NCI-H345 (cell line): ENCODE measurements around the gene TOB2.

ENCODE experiments used
- DNase-seq: peaks from one replicate; lab custom pipeline; 2025; lab: John Stamatoyannopoulos, UW

Gene TOB2, protein sequence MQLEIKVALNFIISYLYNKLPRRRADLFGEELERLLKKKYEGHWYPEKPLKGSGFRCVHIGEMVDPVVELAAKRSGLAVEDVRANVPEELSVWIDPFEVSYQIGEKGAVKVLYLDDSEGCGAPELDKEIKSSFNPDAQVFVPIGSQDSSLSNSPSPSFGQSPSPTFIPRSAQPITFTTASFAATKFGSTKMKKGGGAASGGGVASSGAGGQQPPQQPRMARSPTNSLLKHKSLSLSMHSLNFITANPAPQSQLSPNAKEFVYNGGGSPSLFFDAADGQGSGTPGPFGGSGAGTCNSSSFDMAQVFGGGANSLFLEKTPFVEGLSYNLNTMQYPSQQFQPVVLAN

DNA sequence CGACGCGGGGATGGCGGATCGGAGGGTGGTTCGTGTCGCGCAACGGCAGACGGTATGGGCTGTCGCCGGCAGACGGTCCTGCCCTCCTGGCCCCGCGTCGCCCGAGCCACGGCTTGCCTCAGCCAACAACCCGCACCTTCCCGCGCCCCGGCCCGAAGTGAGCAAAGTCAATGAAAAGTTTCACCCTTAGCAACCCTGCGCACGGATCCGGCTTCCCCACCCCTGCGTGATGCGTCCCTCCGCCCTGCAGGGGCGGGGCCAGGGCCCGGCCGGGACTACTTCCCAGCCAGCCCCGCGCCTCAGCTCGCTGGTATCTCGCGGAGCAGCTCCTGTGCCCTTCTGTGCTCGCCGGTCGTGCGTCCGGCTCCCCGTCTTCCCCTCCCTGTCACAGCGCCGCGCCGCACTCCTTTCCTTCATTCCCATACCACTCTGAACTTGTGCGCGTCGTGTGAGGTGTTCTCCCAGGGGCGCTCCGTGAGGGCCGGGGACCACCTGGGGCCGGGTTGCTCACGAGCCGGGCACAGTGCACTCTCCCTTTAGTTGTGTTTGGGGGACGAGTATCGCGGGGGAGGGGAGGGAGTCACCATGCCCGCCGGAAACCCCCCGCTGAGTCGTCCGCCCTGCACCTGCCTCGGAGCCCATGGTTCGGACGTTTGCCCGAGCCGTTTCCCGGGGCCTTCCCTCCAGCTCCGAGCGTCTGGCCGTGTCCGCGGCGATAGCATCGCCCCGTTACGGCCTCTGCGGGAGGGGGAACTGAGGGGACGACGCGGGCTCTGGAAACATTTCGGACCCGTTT is at the start of gene TOB2:
Gene TOB2 (minus strand): TSS at position 163 of the 796 bp plus-strand sequence. CDS start 9,456 bp downstream, outside the sequence.
- peak; percentile 93 for DNase-seq

DNA sequence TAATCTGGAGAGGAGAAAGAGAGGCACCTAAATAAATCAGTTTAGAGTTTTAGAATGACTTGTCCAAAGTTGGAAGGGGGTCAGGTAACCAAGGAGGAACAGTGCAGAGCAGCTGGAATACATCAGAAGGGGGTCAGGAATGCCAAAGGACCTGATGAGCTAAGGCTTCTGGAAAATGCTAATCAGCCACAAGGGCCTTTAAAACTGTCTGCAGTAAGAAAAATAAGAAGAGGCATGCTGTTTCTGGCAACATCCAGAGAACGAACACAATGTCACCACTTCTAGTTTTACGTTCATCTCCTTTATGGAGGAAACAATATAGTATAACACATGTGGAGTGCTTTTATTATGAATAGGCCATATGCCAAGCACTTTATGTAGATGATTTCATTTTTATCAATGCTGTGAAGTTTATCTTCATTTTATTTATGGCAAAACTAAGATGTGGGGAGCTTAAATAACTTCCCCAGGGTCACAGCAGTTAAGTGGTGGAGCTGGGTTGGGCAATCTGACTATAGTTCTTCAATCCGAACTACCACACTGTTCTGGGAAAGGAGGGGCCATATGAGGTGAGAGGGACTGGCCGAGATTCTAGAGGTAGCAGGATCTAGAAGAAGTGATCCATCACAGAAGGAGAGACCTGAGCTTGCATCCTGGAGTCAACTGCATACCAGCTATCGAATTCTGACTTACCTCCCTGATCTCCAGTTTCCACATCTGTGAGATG is 44.9 kb upstream of the TOB2 start:
- no peak for DNase-seq

GRCh38 chr22:41488596-41489385 is 42.2 kb upstream of the TOB2 start:
- no peak for DNase-seq

GRCh38 chr22:41488076-41488475 is 41.5 kb upstream of the TOB2 start:
- no peak for DNase-seq

DNA sequence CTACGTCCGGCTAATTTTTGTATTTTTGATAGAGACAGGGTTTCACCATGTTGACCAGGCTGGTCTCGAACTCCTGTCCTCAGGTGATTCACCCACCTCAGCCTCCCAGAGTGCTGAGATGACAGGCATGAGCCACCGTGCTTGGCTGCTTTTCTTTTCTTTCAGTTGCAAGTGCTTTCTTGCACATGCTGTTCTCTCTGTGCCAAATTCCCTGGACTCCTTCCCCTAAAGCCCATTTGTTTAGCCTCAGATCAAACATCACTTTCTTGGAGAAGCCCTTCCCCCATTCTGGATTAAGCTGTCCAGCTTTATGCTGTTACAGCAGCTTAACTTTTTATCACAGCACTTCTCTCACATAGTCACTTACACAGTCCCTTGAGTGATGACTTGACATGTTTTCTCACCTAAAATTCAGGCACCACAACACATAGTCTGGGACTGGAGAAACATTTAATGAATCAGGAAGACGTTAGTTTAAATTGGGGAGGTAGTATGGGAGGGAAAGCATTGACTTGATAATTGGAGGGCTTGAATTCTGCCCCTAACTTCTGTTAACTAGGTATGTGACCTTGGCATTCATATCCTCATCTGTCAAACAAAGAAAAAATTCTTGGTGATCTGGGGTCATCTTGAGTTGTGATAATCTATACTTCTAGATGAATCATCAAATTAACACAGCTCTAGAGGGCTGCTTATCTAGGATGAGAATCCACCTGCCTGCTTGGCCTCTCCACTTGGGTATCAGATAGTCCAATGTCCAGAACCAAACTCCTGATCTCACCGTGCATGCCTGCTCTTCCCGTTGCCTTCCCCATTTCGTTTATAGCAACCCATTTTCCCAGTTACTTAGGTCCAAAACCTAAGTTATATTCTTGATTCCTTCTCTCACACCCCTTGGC is 40.7 kb upstream of the TOB2 start:
- DNase-seq, result no peak

GRCh38 chr22:41485033-41485432 is 38.4 kb upstream of the TOB2 start:
- no peak for DNase-seq

- DNase-seq, result no peak
Observed at GRCh38 chr22:41482319-41482935, 35.8 kb upstream of the TOB2 start.

- no peak for DNase-seq
Observed at GRCh38 chr22:41481925-41482318, 35.3 kb upstream of the TOB2 start.

GRCh38 chr22:41481131-41481830 is 34.7 kb upstream of the TOB2 start:
- DNase-seq, result no peak

DNA sequence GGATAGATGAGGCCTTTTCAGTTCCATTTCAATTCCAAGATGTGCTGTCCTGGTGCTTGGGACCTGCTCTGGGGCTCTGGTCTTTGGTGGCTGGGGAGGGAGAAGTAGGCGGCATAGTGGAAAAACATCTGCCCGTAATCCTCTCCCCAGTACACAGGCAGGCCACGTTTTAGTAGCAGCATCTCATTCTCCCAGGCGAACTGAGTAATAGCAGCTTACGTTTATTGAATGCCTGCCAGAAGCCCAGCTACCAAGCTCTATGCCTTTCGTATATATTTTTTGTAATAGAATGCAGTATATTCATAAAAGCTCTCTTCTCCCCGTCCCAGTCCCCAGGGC is 33.8 kb upstream of the TOB2 start:
- no peak for DNase-seq

DNA sequence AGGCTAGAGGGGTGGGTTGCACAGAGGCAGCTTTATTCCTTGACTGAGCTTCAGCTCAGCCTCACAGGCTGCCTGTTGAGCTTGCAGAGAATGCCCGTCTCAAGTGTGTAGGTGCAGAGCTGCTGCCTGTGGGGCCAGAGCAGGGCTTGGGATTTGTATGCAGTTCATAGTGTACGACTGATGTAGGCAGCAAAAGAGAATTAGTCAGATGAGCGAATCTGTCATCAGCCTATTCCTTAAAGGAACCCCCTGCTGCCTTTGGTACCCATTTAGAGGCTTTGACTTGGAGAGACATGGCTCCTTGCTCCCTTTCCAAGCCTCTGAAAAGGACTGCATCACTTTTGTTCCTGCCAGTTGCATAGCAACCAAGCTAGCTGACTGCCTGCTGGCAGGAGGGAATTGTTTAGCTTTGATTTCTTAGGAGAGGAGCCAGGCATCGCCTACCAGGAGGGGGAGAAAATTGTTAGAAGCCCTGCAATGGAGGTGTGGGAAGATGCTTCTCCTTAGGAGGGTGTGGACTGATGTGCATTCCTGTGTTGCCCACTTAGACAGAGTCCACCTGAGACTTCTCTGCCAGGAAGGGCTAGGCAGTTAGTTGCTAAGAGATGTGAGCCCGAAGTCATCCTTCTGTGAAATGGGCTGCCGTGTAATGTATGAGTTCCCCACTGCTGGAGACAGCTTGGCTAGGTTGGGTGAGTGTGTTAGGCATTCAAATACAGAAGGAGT is 33.2 kb upstream of the TOB2 start:
- DNase-seq, result no peak

DNA sequence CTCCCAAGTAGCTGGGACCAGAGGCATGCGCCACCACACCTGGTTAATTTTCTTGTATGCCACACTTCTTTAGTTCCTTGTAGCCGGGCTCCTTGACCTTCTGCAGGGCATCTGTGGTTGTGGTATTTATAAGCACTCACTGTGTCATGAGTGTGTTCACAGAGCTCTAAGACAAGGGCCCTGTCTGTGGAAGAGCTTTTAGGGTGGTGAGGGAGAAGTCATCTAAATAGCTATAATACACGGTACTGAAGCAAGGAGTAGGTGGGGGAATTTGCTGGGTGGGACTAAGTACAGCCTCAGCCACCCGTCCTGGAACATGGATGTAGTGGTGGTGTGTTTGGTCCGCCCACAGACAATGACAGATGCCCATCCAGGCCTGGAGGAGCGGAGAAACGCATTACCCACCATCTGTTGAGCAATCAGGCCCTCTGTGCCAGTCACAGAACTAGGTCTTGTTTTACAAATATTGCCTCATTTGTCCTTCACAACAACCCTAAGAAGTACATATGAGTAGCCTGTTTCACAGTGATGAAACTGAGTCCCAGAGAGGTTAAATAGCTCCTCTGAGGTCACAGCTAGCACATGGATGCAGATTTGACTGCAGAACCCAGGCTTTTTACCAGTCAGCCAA is 32.4 kb upstream of the TOB2 start:
- DNase-seq, result no peak

GRCh38 chr22:41478473-41478872 is 31.9 kb upstream of the TOB2 start:
- DNase-seq, result no peak

- DNase-seq, result no peak
Observed at GRCh38 chr22:41474872-41475451, 28.4 kb upstream of the TOB2 start.

GRCh38 chr22:41471568-41471967 is 25.0 kb upstream of the TOB2 start:
- no peak for DNase-seq

- DNase-seq, result no peak
Observed at GRCh38 chr22:41470886-41471285, 24.3 kb upstream of the TOB2 start.

GRCh38 chr22:41469218-41469851 is 22.7 kb upstream of the TOB2 start:
- DNase-seq, result no peak
